HG02885 (cell line): ENCODE data around the gene GNAT1.
A peak's percentile ranks its signal among the peaks of the same experiment; 100 is the strongest.
"Not testable (repeated sequence)": the region's sequence is repeated elsewhere in the genome, so short reads cannot be mapped to it uniquely, and the experiment has no call there.

Experiments
- ATAC-seq: cut with Tn5 transposase; IDR thresholded peaks from one replicate; pipeline ENCODE4 v1.9.1; 2021; ENCODE audit warnings: mild to moderate bottlenecking; ENCODE audit not compliant: unreplicated experiment, poor library complexity

Gene GNAT1

GRCh38 chr3:50237133-50237651 is 45.8 kb downstream of the GNAT1 start:
- no peak for ATAC-seq

DNA sequence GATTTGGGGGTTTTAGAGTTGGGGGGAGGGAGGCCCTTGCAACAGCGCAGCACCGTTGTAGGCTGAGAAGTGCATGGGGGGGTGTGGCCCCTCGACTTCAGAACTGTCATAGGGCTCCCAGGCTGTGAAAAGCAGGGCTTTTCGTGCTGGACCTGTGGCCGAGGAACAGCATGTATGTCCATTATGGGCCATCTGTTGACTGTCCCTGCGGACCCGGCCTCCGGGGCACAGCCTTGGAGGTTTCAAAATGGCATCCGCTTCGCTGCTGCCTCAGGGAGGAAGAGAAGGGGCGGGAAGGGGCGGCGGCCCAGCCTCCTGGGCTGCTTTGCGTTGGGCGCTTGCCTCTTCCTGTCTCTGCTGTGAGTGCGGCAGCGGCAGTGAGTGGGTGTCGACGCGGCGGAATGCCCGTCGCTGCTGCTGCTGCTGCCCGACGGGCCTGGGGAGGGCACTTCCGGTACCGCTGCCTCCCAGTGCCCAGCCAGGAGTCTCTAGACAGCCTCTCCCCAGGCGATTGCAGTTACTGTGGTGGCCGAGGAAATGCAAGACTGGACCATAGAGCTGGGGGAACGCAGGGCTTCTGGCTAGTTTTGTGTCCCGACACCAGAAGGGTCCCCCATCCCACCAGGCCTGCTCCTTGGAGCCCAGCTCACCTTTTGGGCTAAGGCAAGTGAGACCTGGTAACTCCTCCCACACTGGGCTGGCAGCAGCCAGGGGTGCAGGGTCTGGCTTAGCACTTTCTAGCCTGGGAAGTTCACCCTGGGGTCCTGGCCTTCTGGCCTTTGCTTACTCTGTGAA is 46.5 kb downstream of the GNAT1 start:
- ATAC-seq = peak; percentile 33

DNA sequence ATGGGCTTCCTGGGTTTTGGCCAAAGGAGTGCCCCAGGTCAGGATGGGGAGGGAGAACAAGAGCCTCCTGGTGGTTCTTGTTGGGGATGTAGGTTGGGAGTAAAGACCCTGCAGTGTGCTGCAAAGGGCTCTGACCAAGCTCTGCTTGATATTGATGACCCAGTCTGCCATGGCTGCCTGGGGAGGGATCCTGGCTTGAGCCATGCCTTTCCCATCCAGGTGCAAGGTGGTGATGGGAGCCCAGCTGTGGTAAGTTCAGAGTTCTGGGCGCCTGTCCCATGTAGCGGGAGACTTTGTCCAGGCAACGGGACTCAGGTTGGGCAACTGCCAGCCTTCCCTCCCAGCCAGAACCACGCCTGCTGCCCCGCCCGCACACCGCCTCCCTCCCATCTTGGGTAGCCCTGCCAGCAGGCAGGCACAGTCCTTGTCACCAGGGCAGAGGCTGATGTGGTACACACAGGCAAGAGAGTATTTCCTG is 47.2 kb downstream of the GNAT1 start:
- no peak for ATAC-seq

DNA sequence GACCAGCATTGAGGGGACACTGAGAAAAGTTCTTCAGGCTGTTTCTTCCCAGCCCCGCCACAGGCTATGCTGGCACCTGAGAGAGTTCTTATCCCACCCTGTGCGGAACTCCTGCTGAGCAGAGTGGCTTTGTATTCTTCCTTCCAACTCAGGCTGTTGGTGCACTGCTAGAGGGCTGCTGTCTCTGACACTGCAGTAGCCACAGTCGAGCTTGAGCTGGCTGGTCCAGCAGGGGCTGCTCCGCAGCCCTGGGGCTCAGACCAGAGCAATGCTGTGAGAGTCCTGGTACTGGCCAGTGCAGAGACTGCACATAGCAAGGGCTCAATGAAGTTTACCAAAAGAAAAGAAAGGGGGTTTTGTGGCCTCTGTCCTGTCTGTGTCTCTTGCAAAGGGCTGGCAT is 48.2 kb downstream of the GNAT1 start:
- no peak for ATAC-seq

DNA sequence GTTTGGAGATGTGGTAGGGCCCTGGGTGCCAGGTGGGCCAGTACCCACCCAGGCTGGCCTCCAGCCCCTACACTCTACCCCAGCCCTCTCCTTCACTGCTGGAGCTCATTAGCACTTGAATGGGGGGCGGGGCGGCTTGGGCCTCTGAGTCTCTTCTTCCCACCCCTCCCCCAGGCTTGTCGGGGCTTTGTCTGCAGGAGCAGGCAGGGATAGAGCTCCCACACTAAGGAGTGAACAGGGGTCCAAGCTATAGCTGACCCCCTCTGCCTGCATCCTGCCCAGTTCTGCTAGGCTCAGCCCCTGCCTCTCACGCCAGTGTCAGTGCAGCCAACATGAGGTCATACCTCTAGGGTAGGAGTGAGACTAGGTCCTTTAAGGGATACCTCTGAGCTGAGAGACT is 49.8 kb downstream of the GNAT1 start:
- no peak for ATAC-seq

GRCh38 chr3:50241713-50242380 is 50.4 kb downstream of the GNAT1 start:
- no peak for ATAC-seq

GRCh38 chr3:50242381-50242770 is 51.0 kb downstream of the GNAT1 start:
- no peak for ATAC-seq

DNA sequence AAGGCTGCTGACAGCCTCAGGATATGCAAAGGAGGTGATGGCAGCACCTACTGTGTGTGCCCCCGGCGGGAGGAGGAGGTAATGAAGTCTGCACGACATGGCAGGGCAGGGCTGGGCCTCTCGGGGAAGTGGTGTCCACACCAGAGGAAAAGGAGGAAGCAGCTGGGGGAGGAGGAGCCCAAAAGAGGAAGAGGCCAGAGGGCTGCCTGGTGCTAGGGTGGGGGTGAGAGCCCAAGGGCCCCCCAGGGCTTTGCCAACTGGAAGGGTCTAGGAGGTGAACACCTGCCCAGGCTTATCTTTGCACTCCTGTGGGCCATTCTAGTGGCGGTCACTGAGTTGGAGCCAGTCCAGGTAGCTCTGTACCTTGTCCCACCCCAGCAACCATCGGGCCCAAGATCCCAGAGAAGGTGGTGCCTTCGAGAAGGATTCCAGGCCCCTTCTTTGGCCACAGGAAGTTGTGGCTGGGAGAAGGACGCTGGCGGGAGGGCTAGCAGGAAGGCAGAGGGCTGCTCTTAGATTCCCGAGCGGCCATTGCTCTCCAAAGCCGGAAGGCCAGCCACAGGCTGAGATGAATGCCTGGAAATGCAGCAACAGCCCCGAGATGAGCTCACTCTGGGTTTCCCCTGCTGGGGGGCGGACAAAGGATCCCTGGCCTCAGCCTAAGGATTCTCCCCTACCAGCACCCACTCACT is 51.6 kb downstream of the GNAT1 start:
- ATAC-seq = no peak

- no peak for ATAC-seq
These were observed 52.1 kb downstream of the GNAT1 start for GRCh38 chr3:50243543-50243895.

- ATAC-seq = not testable (repeated sequence)
These were observed 53.4 kb downstream of the GNAT1 start for GRCh38 chr3:50244813-50245212.

DNA sequence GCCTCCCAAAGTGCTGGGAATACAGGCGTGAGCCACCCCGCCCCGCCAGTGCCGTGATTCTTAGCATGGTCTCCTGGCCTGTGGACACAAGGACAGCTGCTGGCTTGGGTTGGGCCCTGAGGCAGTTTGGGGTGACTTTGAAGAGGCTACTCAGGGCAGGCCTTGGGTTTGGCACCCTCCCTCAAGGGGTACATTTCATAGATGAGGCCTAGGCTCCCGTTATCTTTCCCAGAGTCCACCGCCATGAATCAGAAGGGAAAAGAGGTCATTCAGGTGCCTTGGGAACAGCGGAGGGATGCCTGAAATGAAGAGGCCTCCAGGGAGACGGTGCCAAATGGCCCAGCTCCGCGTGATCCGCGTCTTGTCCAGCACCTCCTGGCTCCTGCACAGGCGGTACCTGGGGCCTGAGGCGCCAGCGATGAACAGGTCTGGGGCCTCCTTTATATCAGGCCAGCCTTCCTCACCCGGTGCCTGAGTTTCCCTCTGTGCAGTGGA is 53.9 kb downstream of the GNAT1 start:
- no peak for ATAC-seq

DNA sequence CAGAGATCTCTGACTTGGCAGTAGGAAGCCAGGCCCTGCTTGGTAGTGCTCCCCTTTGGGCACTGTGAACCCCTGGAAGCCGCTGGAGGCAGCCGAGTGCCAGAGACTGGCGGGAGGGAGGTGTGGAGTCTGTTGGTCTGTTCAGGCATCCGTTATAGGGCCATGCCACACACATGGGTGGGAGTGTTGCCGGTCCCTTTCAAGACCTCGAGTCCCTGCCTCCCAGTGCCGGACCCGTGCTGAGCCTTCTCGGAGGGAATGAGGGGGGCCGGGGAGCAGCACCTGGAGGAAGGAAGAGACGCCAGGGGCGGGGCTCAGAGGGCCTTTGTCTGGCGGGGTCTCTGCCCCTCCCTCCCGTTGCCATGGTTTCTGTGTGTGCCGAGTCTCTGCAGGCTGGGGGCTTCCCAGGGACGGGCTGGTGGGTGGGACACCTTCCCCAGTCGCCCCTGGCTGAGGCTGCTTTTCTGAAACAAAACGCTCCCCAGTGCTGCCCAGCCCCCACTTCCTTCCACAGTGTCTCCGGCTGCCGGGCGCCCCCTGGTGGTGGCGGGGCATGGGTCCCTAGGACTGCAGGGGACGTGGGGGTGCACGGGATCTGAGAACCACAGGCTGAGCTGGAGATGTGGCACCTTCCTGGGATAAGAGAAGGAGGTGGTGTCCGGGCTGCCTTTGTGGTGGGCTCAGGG is 54.6 kb downstream of the GNAT1 start:
- ATAC-seq = peak; percentile 64

DNA sequence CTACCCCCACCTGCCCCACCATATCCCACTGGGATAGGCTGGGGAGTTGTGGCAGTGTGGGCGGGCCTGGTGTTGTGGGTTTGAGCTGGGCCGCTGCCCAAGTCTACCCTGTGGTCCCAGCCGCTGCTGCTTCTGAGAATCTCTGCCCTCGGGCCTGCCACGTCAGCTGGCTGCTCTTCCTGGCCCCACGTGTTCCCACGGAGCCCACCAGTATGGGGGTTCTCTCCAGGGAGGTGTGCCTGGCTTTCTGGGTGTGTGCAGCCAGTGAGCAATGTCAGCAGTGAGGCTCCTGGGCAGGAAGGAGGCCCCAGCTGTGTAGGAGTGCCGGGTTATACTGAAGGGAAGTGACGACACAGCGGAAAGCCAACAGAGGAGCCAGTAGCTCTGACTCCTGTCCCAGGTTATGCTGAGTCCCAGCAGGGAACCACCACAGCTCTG is 55.1 kb downstream of the GNAT1 start:
- peak; percentile 72 for ATAC-seq
